ENCODE measurements around the gene KIF1B. TPM values are rescaled to one million over a fixed set of nuclear protein-coding genes. Genes with fewer than 3 reads are reported as not detected.
A peak's percentile ranks its signal among the peaks of the same experiment; 100 is the strongest.
"Not testable (repeated sequence)": the region's sequence is repeated elsewhere in the genome, so short reads cannot be mapped to it uniquely, and the experiment has no call there.

Gene KIF1B
- total and polyA plus RNA-seq, 2 donors from 2014 or later, result 8.0 to 46.4 TPM

DNA sequence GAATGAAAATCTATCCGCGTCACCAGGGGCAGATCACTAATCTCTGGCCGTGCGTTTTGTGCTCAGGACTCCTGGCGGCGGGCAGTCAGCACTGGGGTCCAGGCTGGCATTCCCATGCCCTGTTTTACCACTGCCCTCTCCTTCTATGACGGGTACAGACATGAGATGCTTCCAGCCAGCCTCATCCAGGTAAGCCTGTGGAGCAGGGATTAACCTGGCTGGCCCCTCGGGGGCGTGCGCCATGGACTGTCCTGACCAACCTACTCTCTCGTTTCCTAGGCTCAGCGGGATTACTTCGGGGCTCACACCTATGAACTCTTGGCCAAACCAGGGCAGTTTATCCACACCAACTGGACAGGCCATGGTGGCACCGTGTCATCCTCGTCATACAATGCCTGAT, 209.0 kb downstream of the KIF1B start:
- DNase-seq (peak in 1 of 5 donors; percentile 40), FAIRE-seq (no peak)
- TF ChIP-seq, protein P1, sequence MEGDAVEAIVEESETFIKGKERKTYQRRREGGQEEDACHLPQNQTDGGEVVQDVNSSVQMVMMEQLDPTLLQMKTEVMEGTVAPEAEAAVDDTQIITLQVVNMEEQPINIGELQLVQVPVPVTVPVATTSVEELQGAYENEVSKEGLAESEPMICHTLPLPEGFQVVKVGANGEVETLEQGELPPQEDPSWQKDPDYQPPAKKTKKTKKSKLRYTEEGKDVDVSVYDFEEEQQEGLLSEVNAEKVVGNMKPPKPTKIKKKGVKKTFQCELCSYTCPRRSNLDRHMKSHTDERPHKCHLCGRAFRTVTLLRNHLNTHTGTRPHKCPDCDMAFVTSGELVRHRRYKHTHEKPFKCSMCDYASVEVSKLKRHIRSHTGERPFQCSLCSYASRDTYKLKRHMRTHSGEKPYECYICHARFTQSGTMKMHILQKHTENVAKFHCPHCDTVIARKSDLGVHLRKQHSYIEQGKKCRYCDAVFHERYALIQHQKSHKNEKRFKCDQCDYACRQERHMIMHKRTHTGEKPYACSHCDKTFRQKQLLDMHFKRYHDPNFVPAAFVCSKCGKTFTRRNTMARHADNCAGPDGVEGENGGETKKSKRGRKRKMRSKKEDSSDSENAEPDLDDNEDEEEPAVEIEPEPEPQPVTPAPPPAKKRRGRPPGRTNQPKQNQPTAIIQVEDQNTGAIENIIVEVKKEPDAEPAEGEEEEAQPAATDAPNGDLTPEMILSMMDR (IDR thresholded peaks at IDR 0.05; ENCODE audit: borderline replicate concordance, extremely low read depth, insufficient read depth), result no peak
- H3K27me3 ChIP-seq (ENCODE audit: control insufficient read depth, insufficient read depth, low read length), result no peaks in the 10 kb centered on the region
- no peaks in the 10 kb centered on the region for H3K9me3 ChIP-seq (ENCODE audit: control insufficient read depth in 2 of 3, insufficient read depth in 1 of 3, low read length in 3 of 3)
- no peak overlapping the region for H3K4me3 ChIP-seq (ENCODE audit: low read length in 3 of 3)
- H3K9ac ChIP-seq (ENCODE audit: low read length in 3 of 3), result no peak overlapping the region
- H3K4me1 ChIP-seq (ENCODE audit: control insufficient read depth in 2 of 3, insufficient read depth in 2 of 3, low read depth in 1 of 3, low read length in 3 of 3), result no peaks in the 10 kb centered on the region
- intact Hi-C loops (cut with DNase I), result no loop called here
- H3K36me3 ChIP-seq (ENCODE audit: control insufficient read depth in 2 of 3, insufficient read depth in 3 of 3, low read length in 3 of 3), result peaks cover 2 to 26% (median 19%) of the 10 kb centered on the region in 3 donors
- no peak overlapping the region for H3K27ac ChIP-seq (ENCODE audit: low read depth in 2 of 2, low read length in 2 of 2)

DNA sequence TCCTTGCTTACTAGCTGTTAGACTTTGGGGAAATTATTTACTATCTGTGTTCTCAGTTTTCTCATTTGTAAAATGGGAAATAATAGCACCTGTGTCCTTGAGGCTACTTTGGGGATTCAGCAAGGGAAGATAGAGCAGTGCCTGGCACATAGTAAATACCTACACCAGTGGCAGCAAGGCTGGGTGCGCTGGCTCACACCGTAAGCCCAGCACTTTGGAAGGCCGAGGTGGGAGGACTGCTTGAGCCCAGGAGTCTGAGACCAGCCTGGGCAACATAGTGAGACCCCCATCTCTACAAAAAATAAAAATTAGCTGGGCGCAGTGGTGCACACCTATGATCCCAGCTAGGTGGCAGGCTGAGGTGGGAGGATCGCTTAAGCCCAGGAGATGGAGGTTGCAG, 211.3 kb downstream of the KIF1B start:
- no peak for FAIRE-seq
- Histone ChIP-seq H3K9ac (ENCODE audit: low read length in 3 of 3) (no peak overlapping the region), H3K9me3 (ENCODE audit: control insufficient read depth in 2 of 3, insufficient read depth in 1 of 3, low read length in 3 of 3) (no peaks in the 10 kb centered on the region), H3K36me3 (ENCODE audit: control insufficient read depth in 2 of 3, insufficient read depth in 3 of 3, low read length in 3 of 3) (peaks cover 2 to 19% (median 13%) of the 10 kb centered on the region in 3 donors), H3K4me1 (ENCODE audit: control insufficient read depth in 2 of 3, insufficient read depth in 2 of 3, low read depth in 1 of 3, low read length in 3 of 3) (no peaks in the 10 kb centered on the region), H3K4me3 (ENCODE audit: low read length in 3 of 3) (no peak overlapping the region), H3K27me3 (ENCODE audit: control insufficient read depth, insufficient read depth, low read length) (no peaks in the 10 kb centered on the region), H3K27ac (ENCODE audit: low read depth in 2 of 2, low read length in 2 of 2) (no peak overlapping the region)
- intact Hi-C loops (cut with DNase I), result loop anchor here (10.0 kb wide), 1 partner anchor 47 kb away; no protein-coding TSS in a partner anchor
- TF ChIP-seq, protein P1 (IDR thresholded peaks at IDR 0.05; ENCODE audit: borderline replicate concordance, extremely low read depth, insufficient read depth), result no peak
- DNase-seq, result peak in 1 of 5 donors; percentile 43

DNA sequence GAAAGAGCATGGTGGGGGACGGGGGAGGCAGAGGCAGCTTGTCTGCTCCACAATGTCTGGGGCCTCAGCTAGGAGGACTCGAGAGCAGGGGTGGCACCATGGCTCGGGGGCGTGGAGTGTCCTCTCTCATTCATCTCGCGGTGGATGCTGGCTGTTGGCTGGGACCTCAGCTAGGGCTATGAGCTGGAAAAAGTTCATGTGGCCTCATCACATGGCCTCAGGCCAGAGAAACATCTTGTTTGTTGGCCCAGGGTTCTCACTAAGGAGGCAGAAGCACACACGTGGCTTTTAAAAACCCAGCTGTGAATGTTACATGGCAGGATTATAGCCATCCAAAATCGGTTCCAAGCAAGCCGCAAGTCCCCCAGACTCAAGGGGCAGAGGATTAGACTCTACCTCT, 213.7 kb downstream of the KIF1B start:
- Histone ChIP-seq H3K36me3 (ENCODE audit: control insufficient read depth in 2 of 3, insufficient read depth in 3 of 3, low read length in 3 of 3) (peaks cover 0 to 7% (median 0%) of the 10 kb centered on the region in 3 donors), H3K4me3 (ENCODE audit: low read length in 3 of 3) (no peak overlapping the region), H3K4me1 (ENCODE audit: control insufficient read depth in 2 of 3, insufficient read depth in 2 of 3, low read depth in 1 of 3, low read length in 3 of 3) (no peaks in the 10 kb centered on the region), H3K27ac (ENCODE audit: low read depth in 2 of 2, low read length in 2 of 2) (no peak overlapping the region), H3K9me3 (ENCODE audit: control insufficient read depth in 2 of 3, insufficient read depth in 1 of 3, low read length in 3 of 3) (no peaks in the 10 kb centered on the region), H3K9ac (ENCODE audit: low read length in 3 of 3) (no peak overlapping the region), H3K27me3 (ENCODE audit: control insufficient read depth, insufficient read depth, low read length) (no peaks in the 10 kb centered on the region)
- intact Hi-C loops (cut with DNase I), result loop anchor here (10.0 kb wide), 1 partner anchor 49 kb away; no protein-coding TSS in a partner anchor
- TF ChIP-seq, protein P1 (IDR thresholded peaks at IDR 0.05; ENCODE audit: borderline replicate concordance, extremely low read depth, insufficient read depth), result no peak
- DNase-seq (peak in 2 of 5 donors; percentile 23 to 54), FAIRE-seq (no peak)

DNA sequence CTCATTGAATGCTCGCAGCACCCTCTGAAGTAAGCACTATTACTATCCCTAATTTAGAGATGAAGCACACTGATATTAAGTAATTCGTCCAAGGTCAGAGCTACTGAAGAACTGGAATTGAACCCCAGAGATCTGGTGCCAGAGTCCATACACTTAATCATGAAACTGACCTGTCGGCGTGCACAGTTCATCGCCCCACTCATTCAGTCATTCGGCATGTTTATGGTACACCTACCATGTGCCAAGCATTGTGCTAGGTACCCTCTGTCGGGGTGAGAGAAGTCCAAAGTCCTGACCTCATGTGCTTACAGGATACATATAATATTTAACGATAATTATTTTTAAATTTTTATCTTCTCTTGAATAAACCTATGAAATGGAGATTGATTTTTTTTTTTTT, 214.3 kb downstream of the KIF1B start:
- TF ChIP-seq, protein P1 (IDR thresholded peaks at IDR 0.05; ENCODE audit: borderline replicate concordance, extremely low read depth, insufficient read depth), result no peak
- Histone ChIP-seq H3K4me3 (ENCODE audit: low read length in 3 of 3) (no peak overlapping the region), H3K36me3 (ENCODE audit: control insufficient read depth in 2 of 3, insufficient read depth in 3 of 3, low read length in 3 of 3) (peaks cover 0 to 3% (median 0%) of the 10 kb centered on the region in 3 donors), H3K9me3 (ENCODE audit: control insufficient read depth in 2 of 3, insufficient read depth in 1 of 3, low read length in 3 of 3) (no peaks in the 10 kb centered on the region), H3K27ac (ENCODE audit: low read depth in 2 of 2, low read length in 2 of 2) (no peak overlapping the region), H3K9ac (ENCODE audit: low read length in 3 of 3) (no peak overlapping the region), H3K27me3 (ENCODE audit: control insufficient read depth, insufficient read depth, low read length) (no peaks in the 10 kb centered on the region), H3K4me1 (ENCODE audit: control insufficient read depth in 2 of 3, insufficient read depth in 2 of 3, low read depth in 1 of 3, low read length in 3 of 3) (peaks cover 0 to under 1% (median 0%) of the 10 kb centered on the region in 3 donors)
- FAIRE-seq (no peak), DNase-seq (peak in 1 of 5 donors; percentile 6)
- intact Hi-C loops (cut with DNase I), result loop anchor here (10.0 kb wide), 1 partner anchor 50 kb away; no protein-coding TSS in a partner anchor

DNA sequence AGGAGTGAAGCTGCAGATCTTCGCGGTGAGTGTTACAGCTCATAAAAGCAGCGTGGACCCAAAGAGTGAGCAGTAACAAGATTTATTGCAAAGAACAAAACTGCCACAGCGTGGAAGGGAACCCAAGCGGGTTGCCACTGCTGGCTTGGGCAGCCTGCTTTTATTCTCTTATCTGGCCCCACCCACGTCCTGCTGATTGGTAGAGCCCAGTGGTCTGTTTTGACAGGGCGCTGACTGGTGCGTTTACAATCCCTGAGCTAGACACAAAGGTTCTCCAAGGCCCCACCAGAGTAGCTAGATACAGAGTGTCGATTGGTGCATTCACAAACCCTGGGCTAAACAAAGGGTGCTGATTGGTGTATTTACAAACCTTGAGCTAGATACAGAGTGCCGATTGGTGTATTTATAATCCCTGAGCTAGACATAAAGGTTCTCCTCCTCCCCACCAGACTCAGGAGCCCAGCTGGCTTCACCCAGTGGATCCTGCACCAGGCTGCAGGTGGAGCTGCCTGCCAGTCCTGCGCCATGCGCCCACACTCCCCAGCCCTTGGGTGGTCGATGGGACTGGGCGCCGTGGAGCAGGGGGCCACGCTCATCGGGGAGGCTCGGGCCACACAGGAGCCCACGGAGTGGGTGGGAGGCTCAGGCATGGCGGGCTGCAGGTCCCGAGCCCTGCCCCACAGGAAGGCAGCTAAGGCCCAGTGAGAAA, 215.6 kb downstream of the KIF1B start:
- H3K4me1 ChIP-seq (ENCODE audit: control insufficient read depth in 2 of 3, insufficient read depth in 2 of 3, low read depth in 1 of 3, low read length in 3 of 3); H3K9me3 ChIP-seq (ENCODE audit: control insufficient read depth in 2 of 3, insufficient read depth in 1 of 3, low read length in 3 of 3); H3K9ac ChIP-seq (ENCODE audit: low read length in 3 of 3); H3K4me3 ChIP-seq (ENCODE audit: low read length in 3 of 3); H3K27me3 ChIP-seq (ENCODE audit: control insufficient read depth, insufficient read depth, low read length); H3K36me3 ChIP-seq (ENCODE audit: control insufficient read depth in 2 of 3, insufficient read depth in 3 of 3, low read length in 3 of 3); FAIRE-seq; H3K27ac ChIP-seq (ENCODE audit: low read depth in 2 of 2, low read length in 2 of 2): not testable (repeated sequence)
- intact Hi-C loops (cut with DNase I), result loop anchor here (10.0 kb wide), 1 partner anchor 51 kb away; no protein-coding TSS in a partner anchor
- peak in 3 of 5 donors; percentile 25 to 47 (median 34) for DNase-seq
